ENCODE results near the gene PDLIM1.

DNA sequence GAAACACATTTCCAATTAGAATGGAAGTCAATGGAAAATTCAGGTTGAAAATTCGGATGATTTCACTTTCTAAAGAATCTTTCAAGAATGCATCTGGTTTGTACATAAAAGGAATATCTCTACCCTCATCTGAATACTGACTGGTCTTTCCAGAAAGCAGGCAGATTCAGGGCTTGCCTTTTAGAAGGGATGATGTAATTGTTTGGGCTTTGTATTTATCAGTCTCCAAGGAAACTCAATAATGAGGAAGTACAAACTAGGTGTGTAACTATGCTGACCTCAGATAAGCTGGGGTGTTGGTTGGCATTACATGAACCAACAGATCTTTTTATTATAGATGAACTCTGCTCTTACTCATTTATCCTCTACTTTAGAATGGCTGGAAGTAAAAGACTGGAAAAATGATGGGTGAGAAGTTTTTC is 24.1 kb downstream of the PDLIM1 start:
- TF ChIP-seq, protein P1, sequence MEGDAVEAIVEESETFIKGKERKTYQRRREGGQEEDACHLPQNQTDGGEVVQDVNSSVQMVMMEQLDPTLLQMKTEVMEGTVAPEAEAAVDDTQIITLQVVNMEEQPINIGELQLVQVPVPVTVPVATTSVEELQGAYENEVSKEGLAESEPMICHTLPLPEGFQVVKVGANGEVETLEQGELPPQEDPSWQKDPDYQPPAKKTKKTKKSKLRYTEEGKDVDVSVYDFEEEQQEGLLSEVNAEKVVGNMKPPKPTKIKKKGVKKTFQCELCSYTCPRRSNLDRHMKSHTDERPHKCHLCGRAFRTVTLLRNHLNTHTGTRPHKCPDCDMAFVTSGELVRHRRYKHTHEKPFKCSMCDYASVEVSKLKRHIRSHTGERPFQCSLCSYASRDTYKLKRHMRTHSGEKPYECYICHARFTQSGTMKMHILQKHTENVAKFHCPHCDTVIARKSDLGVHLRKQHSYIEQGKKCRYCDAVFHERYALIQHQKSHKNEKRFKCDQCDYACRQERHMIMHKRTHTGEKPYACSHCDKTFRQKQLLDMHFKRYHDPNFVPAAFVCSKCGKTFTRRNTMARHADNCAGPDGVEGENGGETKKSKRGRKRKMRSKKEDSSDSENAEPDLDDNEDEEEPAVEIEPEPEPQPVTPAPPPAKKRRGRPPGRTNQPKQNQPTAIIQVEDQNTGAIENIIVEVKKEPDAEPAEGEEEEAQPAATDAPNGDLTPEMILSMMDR (IDR thresholded peaks at IDR 0.05): no peak
- TF ChIP-seq POLR2A (IDR thresholded peaks at IDR 0.05) (no peak), EP300 (IDR thresholded peaks at IDR 0.05) (no peak), POLR2AphosphoS5 (IDR thresholded peaks at IDR 0.05) (no peak)
